ENCODE results near the gene SLC9A5. TPM values are rescaled to one million over a fixed set of nuclear protein-coding genes. Genes with fewer than 3 reads are reported as not detected.
A peak's percentile ranks its signal among the peaks of the same experiment; 100 is the strongest.

Gene SLC9A5
- total and polyA plus RNA-seq, 4 donors, result 0.05 to 0.25 (median 0.09) TPM; not detected in 1

DNA sequence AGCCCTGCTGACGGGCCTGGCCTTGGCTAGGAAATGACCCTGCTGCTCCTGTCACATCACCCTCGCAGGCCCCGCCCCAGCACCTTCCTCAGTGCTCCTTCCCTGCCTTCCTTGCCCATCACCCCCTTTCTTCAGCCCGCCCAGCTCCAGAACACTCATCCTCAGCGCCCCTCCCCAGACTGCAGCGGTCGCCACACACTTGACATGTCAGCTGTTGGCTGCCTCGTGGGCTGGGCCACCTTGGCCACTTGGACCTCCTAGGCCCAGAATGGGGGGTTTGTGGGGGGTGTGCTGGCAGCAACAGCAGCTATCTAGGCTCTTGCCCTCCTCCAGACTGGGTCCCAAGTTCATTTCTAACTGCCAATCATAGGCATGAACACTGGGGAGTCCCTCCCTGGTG is 39.2 kb upstream of the SLC9A5 start:
- TF ChIP-seq, protein P1, sequence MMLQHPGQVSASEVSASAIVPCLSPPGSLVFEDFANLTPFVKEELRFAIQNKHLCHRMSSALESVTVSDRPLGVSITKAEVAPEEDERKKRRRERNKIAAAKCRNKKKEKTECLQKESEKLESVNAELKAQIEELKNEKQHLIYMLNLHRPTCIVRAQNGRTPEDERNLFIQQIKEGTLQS (IDR thresholded peaks at IDR 0.05), result no peak
- TF ChIP-seq HNF4G (IDR thresholded peaks at IDR 0.05) (no peak), EGR1 (IDR thresholded peaks at IDR 0.05; ENCODE audit: low read depth in 2 of 2) (no peak)
- no peak for DNase-seq (ENCODE audit: low spot score)
- Histone ChIP-seq H3K27me3 (ENCODE audit: control insufficient read depth in 4 of 4, insufficient read depth in 4 of 4, low read length in 3 of 4) (no peaks in the 10 kb centered on the region), H3K27ac (ENCODE audit: low read depth in 1 of 2, low read length in 2 of 2) (no peak overlapping the region), H3K4me3 (ENCODE audit: low read depth in 1 of 3, low read length in 3 of 3) (no peak overlapping the region), H3K4me1 (ENCODE audit: control insufficient read depth in 4 of 4, insufficient read depth in 4 of 4, low read length in 3 of 4) (peaks cover 18 to 39% (median 34%) of the 10 kb centered on the region in 4 donors), H3K9ac (ENCODE audit: low read depth in 1 of 2, low read length in 2 of 2) (no peak overlapping the region), H3K36me3 (ENCODE audit: control insufficient read depth in 4 of 4, insufficient read depth in 3 of 4, low read depth in 1 of 4, low read length in 3 of 4) (peaks cover 0 to 2% (median 0%) of the 10 kb centered on the region in 4 donors), H3K9me3 (ENCODE audit: control insufficient read depth in 4 of 4, low read length in 3 of 4) (no peaks in the 10 kb centered on the region)
- WGBS, result 90% methylated on average over 8 of the region's 8 CpGs

DNA sequence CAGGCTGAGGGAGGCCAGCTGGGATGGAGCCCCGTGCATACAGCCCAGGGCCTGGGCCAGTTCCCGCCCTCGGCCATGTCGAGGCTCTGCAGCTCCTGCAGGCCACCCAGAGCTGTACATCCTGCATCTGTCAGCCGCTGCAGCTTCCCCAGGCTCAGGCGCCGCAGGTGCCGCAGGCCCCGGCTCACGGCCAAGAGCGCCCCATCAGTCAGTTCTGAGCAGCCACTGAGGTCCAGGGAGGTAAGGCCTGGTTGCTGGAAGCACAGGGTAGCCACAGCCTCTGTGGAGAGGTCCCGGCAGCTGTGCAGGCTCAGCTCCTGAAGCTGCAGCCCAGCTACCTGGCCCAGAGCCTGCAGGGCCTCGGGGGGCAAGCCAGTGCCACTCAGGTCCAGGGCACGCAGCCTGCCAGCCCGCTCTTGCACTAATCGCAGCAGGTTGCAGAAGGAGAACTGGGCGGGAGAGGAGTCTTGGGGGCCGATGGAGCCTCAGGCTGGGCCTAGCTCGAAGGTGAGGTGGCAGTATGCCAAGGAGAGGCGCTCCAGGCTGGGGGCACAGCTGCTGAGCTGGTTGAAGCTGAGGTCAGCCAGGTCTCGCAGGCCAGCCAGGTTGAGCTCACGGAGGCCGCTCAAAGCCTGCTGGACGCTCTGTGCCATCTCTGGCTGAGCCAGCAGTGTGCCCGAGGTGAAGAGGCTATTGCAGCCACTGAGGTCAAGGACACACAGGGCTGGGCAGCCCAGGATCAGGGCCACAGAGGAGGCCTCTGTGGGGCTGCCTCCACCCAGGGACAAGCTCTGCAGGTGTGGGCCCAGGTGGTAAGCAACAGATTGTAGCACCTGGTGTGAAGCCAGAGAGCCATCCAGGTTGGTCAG is 38.5 kb upstream of the SLC9A5 start:
- no peak for DNase-seq (ENCODE audit: low spot score)
- no peaks in the 10 kb centered on the region for H3K27me3 ChIP-seq (ENCODE audit: control insufficient read depth in 4 of 4, insufficient read depth in 4 of 4, low read length in 3 of 4)
- no peak overlapping the region for H3K4me3 ChIP-seq (ENCODE audit: low read depth in 1 of 3, low read length in 3 of 3)
- TF ChIP-seq SP1 (IDR thresholded peaks at IDR 0.05), result peak; percentile 47
- TF ChIP-seq HNF4A (conservative IDR thresholded peaks at IDR 0.05), result peak; percentile 43 to 66
- no peak for TF ChIP-seq FOXA2 (IDR thresholded peaks at IDR 0.05)
- TF ChIP-seq, protein P2, sequence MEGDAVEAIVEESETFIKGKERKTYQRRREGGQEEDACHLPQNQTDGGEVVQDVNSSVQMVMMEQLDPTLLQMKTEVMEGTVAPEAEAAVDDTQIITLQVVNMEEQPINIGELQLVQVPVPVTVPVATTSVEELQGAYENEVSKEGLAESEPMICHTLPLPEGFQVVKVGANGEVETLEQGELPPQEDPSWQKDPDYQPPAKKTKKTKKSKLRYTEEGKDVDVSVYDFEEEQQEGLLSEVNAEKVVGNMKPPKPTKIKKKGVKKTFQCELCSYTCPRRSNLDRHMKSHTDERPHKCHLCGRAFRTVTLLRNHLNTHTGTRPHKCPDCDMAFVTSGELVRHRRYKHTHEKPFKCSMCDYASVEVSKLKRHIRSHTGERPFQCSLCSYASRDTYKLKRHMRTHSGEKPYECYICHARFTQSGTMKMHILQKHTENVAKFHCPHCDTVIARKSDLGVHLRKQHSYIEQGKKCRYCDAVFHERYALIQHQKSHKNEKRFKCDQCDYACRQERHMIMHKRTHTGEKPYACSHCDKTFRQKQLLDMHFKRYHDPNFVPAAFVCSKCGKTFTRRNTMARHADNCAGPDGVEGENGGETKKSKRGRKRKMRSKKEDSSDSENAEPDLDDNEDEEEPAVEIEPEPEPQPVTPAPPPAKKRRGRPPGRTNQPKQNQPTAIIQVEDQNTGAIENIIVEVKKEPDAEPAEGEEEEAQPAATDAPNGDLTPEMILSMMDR (IDR thresholded peaks at IDR 0.05; ENCODE audit: low read depth, low read length, missing input control), result peak; percentile 8
- no peak for TF ChIP-seq JUND (IDR thresholded peaks at IDR 0.05)
- TF ChIP-seq YY1 (IDR thresholded peaks at IDR 0.05), result no peak
- TF ChIP-seq, protein P3, sequence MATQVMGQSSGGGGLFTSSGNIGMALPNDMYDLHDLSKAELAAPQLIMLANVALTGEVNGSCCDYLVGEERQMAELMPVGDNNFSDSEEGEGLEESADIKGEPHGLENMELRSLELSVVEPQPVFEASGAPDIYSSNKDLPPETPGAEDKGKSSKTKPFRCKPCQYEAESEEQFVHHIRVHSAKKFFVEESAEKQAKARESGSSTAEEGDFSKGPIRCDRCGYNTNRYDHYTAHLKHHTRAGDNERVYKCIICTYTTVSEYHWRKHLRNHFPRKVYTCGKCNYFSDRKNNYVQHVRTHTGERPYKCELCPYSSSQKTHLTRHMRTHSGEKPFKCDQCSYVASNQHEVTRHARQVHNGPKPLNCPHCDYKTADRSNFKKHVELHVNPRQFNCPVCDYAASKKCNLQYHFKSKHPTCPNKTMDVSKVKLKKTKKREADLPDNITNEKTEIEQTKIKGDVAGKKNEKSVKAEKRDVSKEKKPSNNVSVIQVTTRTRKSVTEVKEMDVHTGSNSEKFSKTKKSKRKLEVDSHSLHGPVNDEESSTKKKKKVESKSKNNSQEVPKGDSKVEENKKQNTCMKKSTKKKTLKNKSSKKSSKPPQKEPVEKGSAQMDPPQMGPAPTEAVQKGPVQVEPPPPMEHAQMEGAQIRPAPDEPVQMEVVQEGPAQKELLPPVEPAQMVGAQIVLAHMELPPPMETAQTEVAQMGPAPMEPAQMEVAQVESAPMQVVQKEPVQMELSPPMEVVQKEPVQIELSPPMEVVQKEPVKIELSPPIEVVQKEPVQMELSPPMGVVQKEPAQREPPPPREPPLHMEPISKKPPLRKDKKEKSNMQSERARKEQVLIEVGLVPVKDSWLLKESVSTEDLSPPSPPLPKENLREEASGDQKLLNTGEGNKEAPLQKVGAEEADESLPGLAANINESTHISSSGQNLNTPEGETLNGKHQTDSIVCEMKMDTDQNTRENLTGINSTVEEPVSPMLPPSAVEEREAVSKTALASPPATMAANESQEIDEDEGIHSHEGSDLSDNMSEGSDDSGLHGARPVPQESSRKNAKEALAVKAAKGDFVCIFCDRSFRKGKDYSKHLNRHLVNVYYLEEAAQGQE (IDR thresholded peaks at IDR 0.05), result no peak
- TF ChIP-seq NR2F2 (IDR thresholded peaks at IDR 0.05), result peak; percentile 75
- TF ChIP-seq RAD21 (IDR thresholded peaks at IDR 0.05), result no peak
- peak in 1 of 2 donors; percentile 55 for TF ChIP-seq GABPA (IDR thresholded peaks at IDR 0.05 in 1 of 2, conservative IDR thresholded peaks at IDR 0.05 in 1 of 2)
- TF ChIP-seq FOXA1 (IDR thresholded peaks at IDR 0.05), result no peak
- TF ChIP-seq HNF4G (IDR thresholded peaks at IDR 0.05), result no peak
- peak; percentile 85 to 90 for TF ChIP-seq RXRA (IDR thresholded peaks at IDR 0.05)
- TF ChIP-seq TAF1 (conservative IDR thresholded peaks at IDR 0.05), result no peak
- TF ChIP-seq, protein P1 (IDR thresholded peaks at IDR 0.05), result no peak
- H3K9ac ChIP-seq (ENCODE audit: low read depth in 1 of 2, low read length in 2 of 2), result no peak overlapping the region
- no peaks in the 10 kb centered on the region for H3K9me3 ChIP-seq (ENCODE audit: control insufficient read depth in 4 of 4, low read length in 3 of 4)
- WGBS, result 71% methylated on average over 25 of the region's 25 CpGs
- no peak overlapping the region for H3K27ac ChIP-seq (ENCODE audit: low read depth in 1 of 2, low read length in 2 of 2)
- H3K4me1 ChIP-seq (ENCODE audit: control insufficient read depth in 4 of 4, insufficient read depth in 4 of 4, low read length in 3 of 4), result peaks cover 18 to 40% (median 37%) of the 10 kb centered on the region in 4 donors
- no peaks in the 10 kb centered on the region for H3K36me3 ChIP-seq (ENCODE audit: control insufficient read depth in 4 of 4, insufficient read depth in 3 of 4, low read depth in 1 of 4, low read length in 3 of 4)
